Measurements from ENCODE around the gene FAHD2A. TPM values are rescaled to one million over a fixed set of nuclear protein-coding genes. Genes with fewer than 3 reads are reported as not detected.
"Not testable (repeated sequence)": the region's sequence is repeated elsewhere in the genome, so short reads cannot be mapped to it uniquely, and the experiment has no call there.

FAHD2A gene
- 10 to 100 TPM; 30.3 to 37.6 (median 34.3) TPM for total RNA-seq
- long read RNA-seq, donor 1, full-length matches to known transcripts = 18 of 37 reads
- long read RNA-seq, donor 1, partial matches to known transcripts = 5 of 37 reads
- long read RNA-seq, donor 1, other reads (novel, unspliced or antisense) = 14 of 37 reads
- long read RNA-seq, donor 2, full-length matches to known transcripts = 24 of 42 reads
- long read RNA-seq, donor 2, partial matches to known transcripts = 1 of 42 reads
- long read RNA-seq, donor 2, other reads (novel, unspliced or antisense) = 17 of 42 reads

- intact Hi-C loops (cut with DNase I, micrococcal nuclease) = no loop called here
- H3K9me3 ChIP-seq = no peaks in the 10 kb centered on the region
- H3K36me3 ChIP-seq (ENCODE audit: low read depth) = no peaks in the 10 kb centered on the region
- peak; percentile 98 to 99 (median 98) for DNase-seq
- peak within 1 kb of the TSS; percentile 30 for H3K4me3 ChIP-seq
- peak; percentile 98 for ATAC-seq
- TF ChIP-seq CTCF (IDR thresholded peaks at IDR 0.05) = no peak
- peaks cover 14% of the 10 kb centered on the region for H3K4me1 ChIP-seq (ENCODE audit: low read depth)
Observed at GRCh38 chr2:95402370-95403203, at the start of gene FAHD2A. Gene FAHD2A, plus strand, starts transcription at chr2:95402708. Its CDS starts 2,851 bp downstream, at chr2:95405559.

- intact Hi-C loops (cut with DNase I, micrococcal nuclease) = no loop called here
Observed at GRCh38 chr2:95353055-95353575, 49.4 kb upstream of the FAHD2A start.

GRCh38 chr2:95353613-95354468, 48.7 kb upstream of the FAHD2A start:
- ATAC-seq (no peak), DNase-seq (no peak)
- no peak overlapping the region for H3K4me3 ChIP-seq
- H3K4me1 ChIP-seq (ENCODE audit: low read depth) = no peaks in the 10 kb centered on the region
- no peaks in the 10 kb centered on the region for H3K9me3 ChIP-seq
- H3K36me3 ChIP-seq (ENCODE audit: low read depth) = no peaks in the 10 kb centered on the region
- TF ChIP-seq CTCF (IDR thresholded peaks at IDR 0.05) = no peak
- intact Hi-C loops (cut with DNase I, micrococcal nuclease) = no loop called here

More at GRCh38 chr2:95353055-95353575, 49.4 kb upstream of the FAHD2A start:
- Histone ChIP-seq H3K4me1 (ENCODE audit: low read depth) (no peaks in the 10 kb centered on the region), H3K36me3 (ENCODE audit: low read depth) (no peaks in the 10 kb centered on the region), H3K4me3 (no peak overlapping the region), H3K9me3 (no peaks in the 10 kb centered on the region)
- DNase-seq = no peak
- ATAC-seq = no peak
- no peak for TF ChIP-seq CTCF (IDR thresholded peaks at IDR 0.05)

GRCh38 chr2:95354469-95354901, 48.0 kb upstream of the FAHD2A start:
- Histone ChIP-seq H3K36me3 (ENCODE audit: low read depth) (no peaks in the 10 kb centered on the region), H3K4me3 (no peak overlapping the region), H3K4me1 (ENCODE audit: low read depth) (no peaks in the 10 kb centered on the region), H3K9me3 (no peaks in the 10 kb centered on the region)
- DNase-seq (no peak), ATAC-seq (no peak)
- intact Hi-C loops (cut with DNase I, micrococcal nuclease) = no loop called here
- no peak for TF ChIP-seq CTCF (IDR thresholded peaks at IDR 0.05)

- Histone ChIP-seq H3K36me3 (ENCODE audit: low read depth) (no peaks in the 10 kb centered on the region), H3K9me3 (no peaks in the 10 kb centered on the region), H3K4me3 (no peak overlapping the region), H3K4me1 (ENCODE audit: low read depth) (no peaks in the 10 kb centered on the region)
- no peak for ATAC-seq
- TF ChIP-seq CTCF (IDR thresholded peaks at IDR 0.05) = no peak
- intact Hi-C loops (cut with DNase I, micrococcal nuclease) = no loop called here
- DNase-seq = no peak
Observed at GRCh38 chr2:95354925-95355324, 47.6 kb upstream of the FAHD2A start.

- DNase-seq; H3K4me1 ChIP-seq (ENCODE audit: low read depth); H3K4me3 ChIP-seq; ATAC-seq; H3K9me3 ChIP-seq; H3K36me3 ChIP-seq (ENCODE audit: low read depth); intact Hi-C loops (cut with DNase I, micrococcal nuclease): not testable (repeated sequence)
Observed at GRCh38 chr2:95355486-95355885, 47.0 kb upstream of the FAHD2A start.
